Mesenchymal stem cell (in vitro differentiated cells and primary cell): ENCODE data around the gene SMIM35.

ENCODE experiments used
- DNase-seq: peaks from one replicate; pipeline ENCODE4 v3.0.0-alpha.2; 2013
- H2AFZ ChIP-seq: one replicate; pipeline ENCODE4 v1.6.1; 2013; ENCODE audit warnings: low read depth, mild to moderate bottlenecking, control low read depth, inconsistent platforms, low read length, moderate library complexity
- H2AK5ac ChIP-seq: 2 replicates; pipeline ENCODE4 v1.6.1; 2013; ENCODE audit warnings: low read length, moderate library complexity, mild to moderate bottlenecking, inconsistent platforms; ENCODE audit not compliant: severe bottlenecking
- H2BK120ac ChIP-seq: one replicate; pipeline ENCODE4 v1.6.1; 2013; ENCODE audit warnings: low read depth, mild to moderate bottlenecking, inconsistent platforms, low read length, moderate library complexity
- H2BK12ac ChIP-seq, 2 experiments: one replicate each; pipeline ENCODE4 v1.6.1; 2013; ENCODE audit warnings: inconsistent platforms in 2 of 2, low read length in 2 of 2, mild to moderate bottlenecking in 2 of 2, moderate library complexity in 2 of 2, control low read depth in 1 of 2
- H2BK15ac ChIP-seq: one replicate; pipeline ENCODE4 v1.6.1; 2013; ENCODE audit warnings: mild to moderate bottlenecking, low read depth, inconsistent platforms; ENCODE audit not compliant: poor library complexity, severe bottlenecking
- H2BK5ac ChIP-seq: 2 replicates; pipeline ENCODE4 v1.6.1; 2013; ENCODE audit warnings: low read depth, mild to moderate bottlenecking, low read length, control low read depth, inconsistent platforms; ENCODE audit not compliant: poor library complexity, severe bottlenecking
- H3K14ac ChIP-seq, 2 experiments: one replicate each; pipeline ENCODE4 v1.6.1; 2013; ENCODE audit warnings: inconsistent platforms in 2 of 2, low read length in 2 of 2, control low read depth in 1 of 2, mild to moderate bottlenecking in 1 of 2, moderate library complexity in 1 of 2
- H3K18ac ChIP-seq, 2 experiments: one replicate each; pipeline ENCODE4 v1.6.1; 2013; ENCODE audit warnings: inconsistent platforms in 2 of 2, low read length in 2 of 2, control low read depth in 1 of 2, low read depth in 1 of 2, mild to moderate bottlenecking in 1 of 2
- H3K23ac ChIP-seq, 2 experiments: one replicate each; pipeline ENCODE4 v1.6.1; 2013; ENCODE audit warnings: inconsistent platforms in 2 of 2, low read length in 2 of 2, mild to moderate bottlenecking in 2 of 2, moderate library complexity in 2 of 2, control low read depth in 1 of 2
- H3K27ac ChIP-seq: 2 replicates; pipeline ENCODE4 v1.5.1; 2013; ENCODE audit warnings: mild to moderate bottlenecking, moderate library complexity, low read length, control low read depth, inconsistent platforms; ENCODE audit not compliant: poor library complexity, severe bottlenecking
- H3K27me3 ChIP-seq, 2 experiments: 2 replicates each; pipeline versions ENCODE4 v1.6.1 to v1.7.0; 2013; ENCODE audit warnings: low read length in 2 of 2, mild to moderate bottlenecking in 2 of 2, moderate library complexity in 2 of 2, control low read depth in 1 of 2, inconsistent platforms in 1 of 2; ENCODE audit not compliant: control insufficient read depth in 1 of 2, insufficient read depth in 1 of 2
- H3K36me3 ChIP-seq, 2 experiments: 2 replicates each; pipeline versions ENCODE4 v1.6.1 to v1.7.0; 2013; ENCODE audit warnings: low read length in 2 of 2, control low read depth in 1 of 2, inconsistent platforms in 1 of 2, low read depth in 1 of 2, mild to moderate bottlenecking in 1 of 2; ENCODE audit not compliant: insufficient read depth in 2 of 2, control insufficient read depth in 1 of 2
- H3K4ac ChIP-seq, 2 experiments: one replicate each; pipeline ENCODE4 v1.6.1; 2013; ENCODE audit warnings: inconsistent platforms in 2 of 2, low read length in 2 of 2, mild to moderate bottlenecking in 2 of 2, moderate library complexity in 2 of 2, control low read depth in 1 of 2, low read depth in 1 of 2
- H3K4me1 ChIP-seq: 2 replicates; pipeline ENCODE4 v1.6.1; 2013; ENCODE audit warnings: low read depth, low read length, control low read depth; ENCODE audit not compliant: control insufficient read depth, insufficient read depth
- H3K4me2 ChIP-seq: 2 replicates; pipeline ENCODE4 v1.6.1; 2013; ENCODE audit warnings: low read length, mild to moderate bottlenecking, inconsistent platforms; ENCODE audit not compliant: poor library complexity, severe bottlenecking
- H3K4me3 ChIP-seq, 2 experiments: 2 replicates each; pipeline versions ENCODE4 v1.5.1 to v1.7.0; 2013; ENCODE audit warnings: low read length in 2 of 2, mild to moderate bottlenecking in 2 of 2, control low read depth in 1 of 2, low read depth in 1 of 2; ENCODE audit not compliant: insufficient read depth in 1 of 2
- H3K79me1 ChIP-seq: replicated peaks from 2 replicates; pipeline ENCODE4 v1.6.1; 2013; ENCODE audit warnings: mild to moderate bottlenecking, control low read depth, low read length, inconsistent platforms; ENCODE audit not compliant: poor library complexity, severe bottlenecking
- H3K9ac ChIP-seq: 2 replicates; pipeline ENCODE4 v1.7.0; 2013; ENCODE audit warnings: mild to moderate bottlenecking, low read length, moderate library complexity
- H3K9me3 ChIP-seq: 2 replicates; pipeline ENCODE4 v1.7.0; 2013; ENCODE audit warnings: mild to moderate bottlenecking, low read length; ENCODE audit not compliant: control insufficient read depth
- H4K8ac ChIP-seq: one replicate; pipeline ENCODE4 v1.6.1; 2013; ENCODE audit warnings: inconsistent platforms, mild to moderate bottlenecking, low read length, moderate library complexity
- H4K91ac ChIP-seq: one replicate; pipeline ENCODE4 v1.6.1; 2013; ENCODE audit warnings: mild to moderate bottlenecking, low read length, inconsistent platforms
- WGBS: methylation state at CpG from one replicate; pipeline ENCODE4 v1.1.7; 2013; ENCODE audit warnings: mixed read lengths; 5-methylcytosine and 5-hydroxymethylcytosine counted together

The SMIM35 gene

GRCh38 chr11:118006153-118006534, 80.6 kb downstream of the SMIM35 start:
- Histone ChIP-seq H3K36me3 (no peaks in the 10 kb centered on the region), H3K9me3 (no peaks in the 10 kb centered on the region), H2BK12ac (no peak overlapping the region), H2BK5ac (no peak overlapping the region), H3K18ac (no peak overlapping the region), H4K91ac (no peak overlapping the region), H3K4me1 (no peaks in the 10 kb centered on the region), H2BK15ac (no peak overlapping the region), H3K27ac (no peak overlapping the region), H3K4me2 (no peak overlapping the region), H3K9ac (no peak overlapping the region), H2AFZ (no peak overlapping the region), H3K14ac (no peak overlapping the region), H3K4me3 (no peak overlapping the region), H2AK5ac (no peak overlapping the region), H3K23ac (no peak overlapping the region), H3K4ac (no peak overlapping the region), H3K27me3 (peaks cover 51 to 70% of the 10 kb centered on the region in 2 experiments), H3K79me1 (no peaks in the 10 kb centered on the region), H4K8ac (no peak overlapping the region), H2BK120ac (no peak overlapping the region)
- 88% methylated on average over 4 of the region's 4 CpGs for WGBS
- no peak for DNase-seq

DNA sequence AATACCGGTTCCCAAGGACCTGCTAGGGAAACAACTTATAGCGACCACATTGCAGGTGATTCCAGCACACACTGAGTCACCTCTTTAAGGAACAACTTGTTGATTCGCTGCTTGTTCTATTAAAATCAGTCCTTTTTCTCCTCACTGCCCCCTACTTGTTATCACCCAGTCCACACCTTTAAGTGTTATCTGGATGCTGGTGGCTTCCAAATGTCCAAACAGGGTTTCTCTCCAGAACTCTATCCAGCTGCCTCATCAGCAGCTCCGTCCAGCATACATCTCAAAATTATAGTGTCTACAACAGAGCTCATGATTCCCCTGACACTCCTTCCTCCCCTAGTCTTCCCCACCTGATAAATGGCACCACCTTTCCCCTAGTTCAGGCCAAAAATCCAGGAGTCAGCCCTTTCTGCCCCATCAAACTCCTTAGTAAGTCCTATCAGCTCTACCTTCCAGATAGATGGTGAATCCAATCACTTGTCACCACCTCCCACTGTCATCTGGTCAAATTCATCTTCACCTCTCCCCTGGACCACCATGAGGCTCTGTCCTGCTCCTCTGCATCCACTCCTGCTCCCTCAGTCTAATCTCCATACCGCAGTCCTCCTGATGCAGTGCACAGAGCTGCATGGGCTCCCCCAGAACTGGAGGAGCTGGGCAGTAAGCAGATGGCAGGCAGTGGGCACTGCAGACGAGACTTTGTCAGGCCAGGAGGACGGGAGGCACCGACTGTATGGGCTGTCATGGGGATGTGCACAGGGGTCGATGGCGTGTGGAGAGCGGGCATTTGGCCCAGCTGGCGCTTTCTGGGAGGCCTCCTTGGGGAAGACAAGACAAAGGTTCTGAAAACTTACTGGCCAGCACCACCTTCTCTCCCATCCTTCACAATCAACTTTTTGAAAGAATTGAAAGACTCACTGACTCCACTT, 81.3 kb downstream of the SMIM35 start:
- Histone ChIP-seq H3K27ac (no peak overlapping the region), H3K27me3 (peaks cover 47 to 64% of the 10 kb centered on the region in 2 experiments), H3K18ac (no peak overlapping the region), H3K4ac (no peak overlapping the region), H2AK5ac (no peak overlapping the region), H2AFZ (no peak overlapping the region), H2BK15ac (no peak overlapping the region), H3K4me3 (no peak overlapping the region), H3K36me3 (no peaks in the 10 kb centered on the region), H4K8ac (no peak overlapping the region), H3K4me2 (no peak overlapping the region), H3K9ac (no peak overlapping the region), H2BK12ac (no peak overlapping the region), H4K91ac (no peak overlapping the region), H2BK120ac (no peak overlapping the region), H3K14ac (no peak overlapping the region), H3K23ac (no peak overlapping the region), H3K4me1 (no peaks in the 10 kb centered on the region), H3K9me3 (no peaks in the 10 kb centered on the region), H3K79me1 (no peaks in the 10 kb centered on the region), H2BK5ac (no peak overlapping the region)
- WGBS, result 91% methylated on average over 11 of the region's 12 CpGs
- DNase-seq, result no peak

- no peak overlapping the region for H3K14ac ChIP-seq
- no peak overlapping the region for H2BK12ac ChIP-seq
- H3K4me1 ChIP-seq, result no peaks in the 10 kb centered on the region
- H2AK5ac ChIP-seq, result no peak overlapping the region
- no peak overlapping the region for H3K4me3 ChIP-seq
- H3K4me2 ChIP-seq, result no peak overlapping the region
- no peak overlapping the region for H4K8ac ChIP-seq
- no peak overlapping the region for H2BK15ac ChIP-seq
- H3K27me3 ChIP-seq, result peaks cover 43 to 57% of the 10 kb centered on the region in 2 experiments
- H2AFZ ChIP-seq, result no peak overlapping the region
- no peaks in the 10 kb centered on the region for H3K36me3 ChIP-seq
- no peak overlapping the region for H3K9ac ChIP-seq
- no peak for DNase-seq
- H3K18ac ChIP-seq, result no peak overlapping the region
- H3K27ac ChIP-seq, result no peak overlapping the region
- no peak overlapping the region for H4K91ac ChIP-seq
- H3K4ac ChIP-seq, result no peak overlapping the region
- no peak overlapping the region for H2BK5ac ChIP-seq
- no peaks in the 10 kb centered on the region for H3K79me1 ChIP-seq
- H3K9me3 ChIP-seq, result no peaks in the 10 kb centered on the region
- WGBS, result 91% methylated on average over 7 of the region's 7 CpGs
- no peak overlapping the region for H2BK120ac ChIP-seq
- no peak overlapping the region for H3K23ac ChIP-seq
Measured at GRCh38 chr11:118004543-118005223, 82.1 kb downstream of the SMIM35 start.

DNA sequence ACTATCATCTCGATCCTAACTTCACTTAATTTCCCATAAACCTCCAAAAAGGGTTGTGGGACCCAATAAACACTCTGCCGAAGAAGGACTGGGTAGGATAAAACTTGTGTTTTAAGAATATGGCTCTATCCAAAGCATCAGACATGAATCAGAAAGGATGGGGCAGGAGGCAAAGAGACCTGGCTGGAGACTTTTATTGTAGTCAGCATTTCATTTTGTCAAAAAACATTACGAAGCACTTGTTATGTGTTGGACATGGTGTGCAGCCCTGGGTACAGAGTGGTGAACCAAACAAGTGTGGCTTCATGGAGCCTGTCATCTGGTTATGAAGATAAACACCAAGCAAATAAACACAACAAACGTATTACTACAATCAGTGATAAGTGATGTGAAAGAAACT, 83.3 kb downstream of the SMIM35 start:
- WGBS, result 94% methylated on average over 2 of the region's 4 CpGs

More for the DNA sequence above, 83.3 kb downstream of the SMIM35 start:
- H3K4ac ChIP-seq, result no peak overlapping the region
- no peak overlapping the region for H3K27ac ChIP-seq
- H2BK15ac ChIP-seq, result no peak overlapping the region
- H2AFZ ChIP-seq, result no peak overlapping the region
- no peak overlapping the region for H3K23ac ChIP-seq
- no peak overlapping the region for H3K4me3 ChIP-seq
- DNase-seq, result no peak
- H2BK5ac ChIP-seq, result no peak overlapping the region
- H3K27me3 ChIP-seq, result peaks cover 36 to 50% of the 10 kb centered on the region in 2 experiments
- no peaks in the 10 kb centered on the region for H3K4me1 ChIP-seq
- no peak overlapping the region for H3K9ac ChIP-seq
- H2AK5ac ChIP-seq, result no peak overlapping the region
- no peak overlapping the region for H4K8ac ChIP-seq
- no peak overlapping the region for H3K4me2 ChIP-seq
- H4K91ac ChIP-seq, result no peak overlapping the region
- H3K9me3 ChIP-seq, result no peaks in the 10 kb centered on the region
- H3K36me3 ChIP-seq, result no peaks in the 10 kb centered on the region
- H3K14ac ChIP-seq, result no peak overlapping the region
- no peaks in the 10 kb centered on the region for H3K79me1 ChIP-seq
- no peak overlapping the region for H3K18ac ChIP-seq
- no peak overlapping the region for H2BK12ac ChIP-seq
- H2BK120ac ChIP-seq, result no peak overlapping the region
